H4 (cell line): Measurements from ENCODE around the gene MPV17L. TPM values are rescaled to one million over a fixed set of nuclear protein-coding genes. Genes with fewer than 3 reads are reported as not detected.
"Not testable (repeated sequence)": the region's sequence is repeated elsewhere in the genome, so short reads cannot be mapped to it uniquely, and the experiment has no call there.

ENCODE experiments used
- DNase-seq: peaks from one replicate; pipeline ENCODE4 v3.0.0-alpha.2; 2015; ENCODE audit warnings: low spot score
- total RNA-seq: library from RNA; depleted of rRNA; stranded (reverse); fragments of >200 nt; shearing (Covaris generic); gene quantifications from 2 replicates; pipeline ENCODE4 v1.2.3, GENCODE V29; 2014; rRNA removed

The MPV17L gene
- total RNA-seq, 1 experiment from 2014 or later: not detected

DNA sequence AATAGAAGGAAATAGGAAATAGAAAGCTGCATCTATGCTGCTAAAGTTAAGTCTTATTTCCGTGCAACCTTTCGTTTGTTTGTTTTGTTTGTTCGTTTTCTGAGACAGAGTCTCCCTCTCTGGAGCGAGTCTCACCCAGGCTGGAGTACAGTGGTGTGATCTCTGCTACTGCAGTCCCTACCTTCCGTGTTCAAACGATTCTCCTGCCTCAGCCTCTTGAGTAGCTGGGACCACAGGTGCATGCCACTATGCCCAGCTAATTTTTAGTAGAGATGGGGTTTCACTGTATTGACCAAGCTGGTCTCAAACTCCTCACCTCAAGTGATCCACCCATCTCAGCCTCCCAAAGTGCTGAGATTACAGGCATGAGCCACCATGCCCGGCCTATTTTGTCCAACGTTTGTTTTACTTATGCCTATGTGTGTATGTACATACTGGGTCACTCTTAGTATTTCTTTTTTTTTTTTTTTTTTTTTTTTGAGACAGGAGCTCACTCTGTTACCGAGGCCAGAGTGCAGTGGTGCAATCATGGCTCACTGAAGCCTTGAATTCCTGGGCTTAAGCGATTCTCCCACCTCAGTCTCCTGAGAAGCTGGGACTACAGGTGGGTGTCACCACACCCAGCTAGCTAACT, 55.7 kb downstream of the MPV17L start:
- no peak for DNase-seq

DNA sequence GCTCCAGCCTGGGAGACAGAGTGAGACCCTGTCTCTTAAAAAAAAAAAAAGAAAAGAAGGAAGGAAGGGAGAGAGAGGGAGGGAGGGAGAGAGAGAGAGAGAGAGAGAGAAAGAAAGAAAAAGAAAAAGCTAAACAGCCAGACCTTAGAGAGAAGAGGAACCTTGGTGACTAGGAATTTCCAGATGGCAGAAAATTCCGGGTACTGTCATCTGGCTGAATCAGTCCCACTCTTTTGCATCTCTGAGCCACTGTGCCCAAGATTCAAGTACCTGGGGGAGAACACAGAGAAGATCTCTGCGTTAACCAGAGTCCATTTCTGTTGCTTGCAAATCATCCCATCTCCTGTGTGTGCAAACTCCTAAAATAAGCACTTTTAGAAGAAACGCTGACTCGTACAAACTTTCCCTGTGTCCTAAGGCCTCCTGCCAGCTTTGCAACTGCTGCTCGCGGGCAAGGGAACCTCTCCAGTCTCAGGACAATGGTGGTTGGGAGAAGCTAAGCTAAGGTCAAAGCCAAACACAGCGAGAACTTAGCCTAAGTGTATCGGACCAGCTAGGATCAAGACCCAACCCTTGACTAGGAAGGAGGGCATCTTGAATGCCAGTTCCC, 56.8 kb downstream of the MPV17L start:
- DNase-seq: no peak

DNA sequence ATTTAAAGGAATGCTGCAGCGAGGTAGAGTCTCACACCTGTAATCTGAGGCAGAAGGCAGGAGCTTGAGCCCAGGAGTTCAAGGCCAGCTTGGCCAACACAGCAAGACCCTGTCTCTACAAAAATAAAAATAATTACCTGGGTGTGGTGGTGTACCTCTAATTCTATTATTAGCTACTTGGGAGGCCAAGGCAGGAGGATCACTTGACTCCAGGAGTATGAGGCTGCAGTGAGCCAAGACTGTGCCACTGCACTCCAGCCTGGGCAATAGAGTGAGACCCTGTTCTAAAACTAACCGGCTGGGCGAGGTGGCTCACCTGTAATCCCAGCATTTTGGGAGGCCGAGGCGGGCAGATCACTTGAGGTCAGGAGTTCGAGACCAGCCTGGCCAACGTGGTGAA, 57.7 kb downstream of the MPV17L start:
- DNase-seq: not testable (repeated sequence)

DNA sequence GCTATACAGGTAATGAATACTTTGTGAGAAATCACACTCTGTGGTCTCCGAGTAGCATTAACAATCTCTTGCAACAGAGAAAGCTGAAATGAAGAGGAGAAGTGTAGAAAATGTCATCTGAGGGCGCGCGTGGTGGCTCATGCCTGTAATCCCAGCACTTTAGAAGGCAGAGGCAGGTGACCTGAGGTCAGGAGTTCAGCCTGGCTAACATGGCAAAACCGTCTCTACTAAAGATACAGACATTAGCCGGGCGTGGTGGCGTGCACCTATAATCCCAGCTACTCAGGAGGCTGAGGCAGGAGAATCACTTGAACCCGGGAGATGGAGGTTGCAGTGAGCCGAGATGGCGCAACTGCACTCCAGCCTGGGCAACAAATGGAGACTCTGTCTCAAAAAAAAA, 59.4 kb downstream of the MPV17L start:
- not testable (repeated sequence) for DNase-seq

DNA sequence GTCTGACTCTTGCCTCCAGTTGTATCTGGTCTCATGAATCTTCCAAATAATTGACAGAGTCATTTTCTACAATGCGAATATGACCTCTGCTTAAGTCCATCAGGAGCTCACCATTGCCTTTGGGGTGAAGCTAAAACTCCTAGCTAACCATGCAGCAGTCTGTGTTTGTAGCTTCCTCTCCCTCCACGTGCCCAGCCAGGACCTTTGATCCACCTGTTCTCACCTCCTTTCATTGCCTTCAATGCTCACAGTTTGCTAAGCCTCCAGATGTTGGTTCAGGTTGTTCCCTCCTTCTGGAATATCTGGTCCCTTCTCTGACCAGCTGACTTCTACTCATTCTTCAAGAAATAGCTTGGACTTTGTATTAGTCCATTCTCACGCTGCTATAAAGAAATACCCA, 61.8 kb downstream of the MPV17L start:
- DNase-seq: no peak

DNA sequence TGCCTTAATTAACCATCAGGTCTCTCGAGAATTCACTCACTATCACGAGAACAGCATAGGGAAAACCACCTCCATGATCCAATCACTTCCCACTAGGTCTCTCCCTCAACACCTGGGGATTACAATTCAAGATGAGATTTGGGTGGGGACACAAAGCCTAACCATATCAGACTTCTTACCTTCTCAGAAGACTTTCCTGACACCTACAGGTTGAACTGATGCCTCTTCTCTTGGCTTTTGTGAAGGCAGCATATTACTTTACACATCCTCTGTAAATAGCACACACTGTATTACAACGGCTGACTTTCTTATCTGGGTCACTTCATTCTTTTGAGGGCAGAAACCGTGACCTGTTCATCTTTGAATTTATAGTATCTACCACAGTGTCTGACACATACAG, 62.4 kb downstream of the MPV17L start:
- DNase-seq: no peak

DNA sequence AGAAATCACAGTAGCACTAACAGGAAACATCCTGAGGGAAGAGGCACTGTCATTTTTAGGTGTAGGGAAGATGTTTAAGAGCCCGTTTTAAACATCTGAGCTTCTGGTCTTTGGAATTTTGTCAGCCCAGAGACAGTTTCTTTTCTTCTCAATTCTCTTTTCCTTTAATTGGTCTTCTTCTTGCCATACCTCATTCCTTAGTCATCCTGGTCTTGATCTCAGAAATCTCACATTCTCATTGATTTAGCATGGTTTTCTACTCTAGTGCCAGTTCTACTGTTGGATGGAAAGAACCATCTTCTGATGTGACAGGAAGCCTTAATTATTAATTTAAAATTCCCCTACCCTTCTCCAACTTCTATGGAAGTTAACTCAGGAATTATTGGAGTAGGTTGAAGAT, 64.2 kb downstream of the MPV17L start:
- no peak for DNase-seq

DNA sequence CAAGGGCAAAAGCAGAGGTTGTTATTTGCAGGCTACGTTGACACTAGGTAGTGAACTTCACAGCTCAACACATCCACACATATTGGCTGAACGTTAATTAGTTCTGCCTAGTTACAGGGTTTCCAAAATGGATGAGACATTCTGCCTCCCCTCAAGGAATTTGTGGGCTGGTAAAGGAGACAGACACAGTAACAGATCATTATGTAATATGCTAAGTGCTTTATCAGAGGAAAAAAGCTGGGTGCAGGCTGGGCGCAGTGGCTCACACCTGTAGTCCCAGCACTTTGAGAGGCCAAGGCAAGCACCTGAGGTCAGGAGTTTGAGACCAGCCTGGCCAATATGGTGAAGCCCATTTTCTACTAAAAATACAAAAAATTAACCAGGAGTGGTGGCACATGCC, 65.0 kb downstream of the MPV17L start:
- no peak for DNase-seq

DNA sequence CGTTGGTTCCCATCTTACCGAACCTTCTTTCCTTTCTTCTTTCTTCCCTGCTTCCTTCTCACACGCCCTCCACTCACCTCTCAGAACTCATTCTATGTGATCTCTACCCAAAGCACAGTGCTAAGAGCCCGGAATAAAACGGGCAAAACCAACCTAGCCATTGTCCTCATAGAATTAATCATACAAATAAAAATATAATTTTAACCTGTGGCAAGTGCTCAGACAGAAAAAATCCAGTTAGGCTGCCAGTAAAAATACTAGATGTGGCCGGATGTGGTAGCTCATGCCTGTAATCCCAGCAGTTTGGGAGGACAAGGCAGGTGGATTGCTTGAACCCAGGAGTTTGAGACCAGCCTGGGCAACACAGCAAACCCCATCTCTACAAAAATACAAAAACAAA, 65.8 kb downstream of the MPV17L start:
- no peak for DNase-seq

Other genes starting within 250 kb of the MPV17L start
- gene NPIPA5, start 17.5 kb upstream of the MPV17L start, total RNA-seq: 0.17 and 2.1 TPM in 2 replicates
- gene BMERB1, start 38.8 kb downstream of the MPV17L start, total RNA-seq: 12.5 and 16.4 TPM in 2 replicates
- 3.4 and 4.8 TPM in 2 replicates for gene MARF1, start 247.4 kb downstream of the MPV17L start, total RNA-seq